Astrocyte of the cerebellum (primary cell): ENCODE results near the gene GAREM2.

Experiments
- DNase-seq: peaks from one replicate; pipeline ENCODE4 v3.0.0-alpha.2; 2011; ENCODE audit warnings: low read depth
- H3K4me3 ChIP-seq: 2 replicates; pipeline ENCODE4 v1.5.1; 2011; ENCODE audit warnings: mild to moderate bottlenecking, low read depth, low read length, moderate library complexity
- CTCF ChIP-seq: IDR thresholded peaks from 2 replicates; pipeline ENCODE4 v1.5.1; 2012; ENCODE audit warnings: low read length, low read depth, moderate library complexity, mild to moderate bottlenecking; ENCODE audit errors: missing control alignments
- in situ Hi-C: cut with HindIII; loops from 2 replicates; pipeline ENCODE4 v1.10.0; 2017; ENCODE audit warnings: low sequenced_read_pairs

The GAREM2 gene

GRCh38 chr2:26179446-26179913 is 6.6 kb downstream of the GAREM2 start:
- in situ Hi-C loops: no loop called here
- TF ChIP-seq CTCF: no peak
- DNase-seq: no peak
- no peak overlapping the region for H3K4me3 ChIP-seq

GRCh38 chr2:26182441-26182840 is 9.6 kb downstream of the GAREM2 start:
- in situ Hi-C loops: no loop called here
- DNase-seq: no peak
- H3K4me3 ChIP-seq: no peak overlapping the region
- TF ChIP-seq CTCF: no peak

GRCh38 chr2:26182887-26183630 is 10.2 kb downstream of the GAREM2 start:
- DNase-seq: no peak
- H3K4me3 ChIP-seq: no peak overlapping the region
- in situ Hi-C loops: no loop called here
- TF ChIP-seq CTCF: no peak

GRCh38 chr2:26184121-26184520 is 11.2 kb downstream of the GAREM2 start:
- no peak for TF ChIP-seq CTCF
- in situ Hi-C loops: no loop called here
- no peak overlapping the region for H3K4me3 ChIP-seq
- DNase-seq: no peak

- in situ Hi-C loops: no loop called here
- no peak overlapping the region for H3K4me3 ChIP-seq
- no peak for TF ChIP-seq CTCF
- DNase-seq: no peak
Observed at GRCh38 chr2:26184555-26185303, 11.8 kb downstream of the GAREM2 start.

GRCh38 chr2:26185304-26185928 is 12.5 kb downstream of the GAREM2 start:
- no peak for DNase-seq
- no peak overlapping the region for H3K4me3 ChIP-seq
- in situ Hi-C loops: no loop called here
- no peak for TF ChIP-seq CTCF
